Colon (tissue), 2 donors: Measurements from ENCODE around the gene ALG9.

ENCODE experiments used
- FAIRE-seq: peaks from 2 replicates; lab custom pipeline; 2012; peaks lifted over from hg19 to GRCh38; lab: Jason Lieb, UNC
- donor health status: control.
- donor health status: control.

Gene ALG9

DNA sequence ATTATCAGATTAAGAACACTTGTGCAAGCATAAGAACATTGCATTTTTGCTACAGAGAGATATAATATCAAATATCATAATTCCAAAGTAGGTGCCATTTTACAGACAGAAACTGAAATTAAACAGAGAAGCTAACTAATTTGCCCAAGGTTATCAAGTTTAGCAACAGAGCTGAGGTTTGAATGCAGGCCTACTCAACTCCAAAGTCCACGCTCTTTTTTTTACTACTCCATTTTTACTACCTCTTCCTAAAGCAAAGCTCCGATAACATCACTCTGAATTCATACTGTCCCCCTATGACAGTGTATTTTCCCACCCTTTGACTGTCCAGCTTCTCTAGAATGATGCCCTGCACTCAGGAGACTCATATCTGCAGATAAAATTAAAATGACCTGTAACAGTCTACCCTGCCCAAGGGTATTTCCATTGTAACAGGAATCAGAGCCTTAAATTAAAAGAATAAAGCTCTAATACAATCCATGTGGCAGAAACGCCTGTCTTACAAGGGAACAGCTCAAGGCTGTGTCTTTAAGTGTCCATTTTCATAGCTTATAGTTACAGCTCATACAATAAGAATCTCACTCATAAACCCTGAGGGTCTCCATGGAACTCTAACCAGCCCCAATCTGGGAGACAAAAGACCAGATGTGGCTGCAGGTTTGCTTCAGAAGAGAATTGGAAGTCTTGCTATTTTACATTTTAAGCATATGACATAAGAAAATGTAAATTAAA, 36.8 kb downstream of the ALG9 start:
- no peak for FAIRE-seq

DNA sequence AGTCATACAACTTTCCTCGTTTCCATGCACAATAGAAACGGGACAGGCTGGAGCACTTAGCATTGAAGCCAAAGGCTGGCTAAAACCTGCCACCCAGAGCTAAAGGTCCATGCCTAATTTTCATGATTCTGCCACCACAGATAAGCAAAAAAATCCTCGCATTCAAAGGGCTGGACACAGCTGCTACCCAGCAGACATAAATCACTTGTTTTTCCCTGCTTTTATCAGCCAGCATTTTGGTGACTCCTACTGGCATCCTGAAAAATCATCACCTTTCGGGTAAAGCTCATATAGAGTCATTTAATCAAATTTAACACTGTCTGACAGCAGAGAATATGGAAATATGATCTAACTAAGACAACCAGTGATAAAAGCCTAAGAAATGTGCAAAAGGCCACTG, 37.9 kb downstream of the ALG9 start:
- FAIRE-seq: no peak

DNA sequence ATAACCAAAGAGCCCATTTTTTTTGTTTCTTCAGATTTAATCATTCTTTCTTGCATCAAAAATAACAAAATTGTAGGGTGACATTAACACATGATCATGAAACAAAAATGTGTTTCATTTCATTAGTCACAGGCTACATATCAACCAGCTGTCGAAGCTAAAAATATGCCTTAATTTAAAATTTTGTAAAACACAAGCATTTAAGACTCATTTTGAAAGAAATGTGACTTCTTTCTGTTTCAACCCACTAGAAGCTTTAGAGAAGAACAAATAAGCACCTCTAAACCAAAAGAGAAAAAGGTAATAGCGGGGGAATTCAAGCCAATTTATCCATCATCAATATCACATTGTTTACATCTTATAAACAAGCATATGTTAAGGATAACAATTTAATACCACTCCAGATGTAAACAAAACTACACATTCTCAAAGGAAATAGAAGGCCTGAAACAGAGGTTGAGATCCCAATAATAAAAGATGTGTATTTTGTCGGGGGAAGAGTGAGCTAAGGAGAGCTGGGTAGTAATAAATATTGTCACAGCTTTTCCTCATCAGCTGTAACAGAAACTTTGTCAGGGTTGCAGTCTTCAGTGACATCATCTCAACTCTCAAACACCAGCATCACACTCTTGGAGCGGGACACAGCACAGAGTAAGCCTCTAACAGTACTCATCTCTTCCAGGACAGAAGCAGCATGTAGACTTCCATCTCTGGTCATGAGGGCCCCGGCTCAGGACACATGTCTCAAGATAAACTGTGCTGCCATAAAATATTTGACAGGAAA, 42.0 kb downstream of the ALG9 start:
- FAIRE-seq: no peak

DNA sequence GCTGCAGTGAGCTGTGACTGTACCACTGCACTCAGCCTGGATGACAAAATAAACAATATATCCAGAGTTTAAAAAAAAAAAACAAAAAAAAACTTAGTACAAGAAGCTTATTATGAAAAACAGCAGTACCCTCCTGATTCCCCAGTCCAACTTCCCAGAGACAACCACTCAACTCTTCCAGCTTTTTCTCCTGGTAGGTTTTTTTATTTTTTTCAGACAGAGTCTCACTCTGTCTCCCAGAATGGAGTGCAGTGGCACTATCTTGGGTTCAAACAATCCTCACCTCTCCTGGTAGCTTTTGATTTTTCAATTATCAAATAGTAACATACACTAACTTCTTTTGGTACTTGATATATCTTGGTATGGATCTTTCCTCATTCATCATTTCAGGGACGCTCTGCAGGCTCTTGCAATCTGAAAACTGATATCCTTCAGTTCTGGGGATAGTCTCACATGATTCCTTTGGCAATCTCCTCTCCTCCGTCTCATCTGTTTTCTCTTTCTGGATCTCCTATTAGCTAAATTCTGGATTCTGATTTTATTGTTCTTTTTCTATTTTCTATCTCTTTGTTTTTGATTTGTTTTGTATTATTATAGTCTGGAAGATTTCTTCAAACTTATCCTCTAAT, 44.9 kb downstream of the ALG9 start:
- no peak for FAIRE-seq

DNA sequence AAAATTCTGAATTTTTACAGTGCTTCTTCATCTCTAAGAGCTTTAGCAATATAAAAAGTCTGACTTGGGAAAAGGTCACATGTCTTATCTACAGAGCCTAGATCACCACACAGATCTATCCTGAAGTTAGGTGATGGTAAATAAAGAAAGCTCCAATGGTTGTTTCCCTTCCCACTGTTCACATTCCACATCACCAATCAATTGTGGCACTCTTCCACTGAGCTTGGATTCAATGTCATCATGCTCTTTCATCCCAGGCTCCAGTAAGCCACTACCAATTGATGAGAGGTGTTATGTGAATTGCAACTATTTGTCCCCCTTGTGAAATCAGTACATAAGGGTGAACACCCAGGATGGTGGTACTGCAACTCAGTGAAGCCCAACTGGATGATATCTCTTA, 47.8 kb downstream of the ALG9 start:
- FAIRE-seq: no peak

DNA sequence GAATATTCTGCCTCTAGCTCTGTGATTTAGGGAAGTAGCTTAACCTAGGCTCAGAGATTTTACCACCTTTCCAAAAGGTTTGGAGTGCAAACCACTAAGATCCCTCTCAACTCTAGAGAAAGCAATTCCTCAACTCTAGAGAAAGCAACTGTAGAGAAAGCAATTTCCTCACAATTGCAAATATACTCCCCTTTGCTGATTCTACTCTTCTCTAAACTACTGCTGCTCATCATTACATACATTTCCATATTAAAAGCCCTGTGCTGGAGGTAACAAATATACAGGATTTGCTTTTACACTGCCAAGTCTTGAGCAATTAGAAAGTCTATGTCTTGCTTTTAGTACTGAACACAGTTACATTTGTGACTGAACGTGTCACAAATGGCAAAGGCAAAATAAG, 48.2 kb downstream of the ALG9 start:
- FAIRE-seq: no peak

DNA sequence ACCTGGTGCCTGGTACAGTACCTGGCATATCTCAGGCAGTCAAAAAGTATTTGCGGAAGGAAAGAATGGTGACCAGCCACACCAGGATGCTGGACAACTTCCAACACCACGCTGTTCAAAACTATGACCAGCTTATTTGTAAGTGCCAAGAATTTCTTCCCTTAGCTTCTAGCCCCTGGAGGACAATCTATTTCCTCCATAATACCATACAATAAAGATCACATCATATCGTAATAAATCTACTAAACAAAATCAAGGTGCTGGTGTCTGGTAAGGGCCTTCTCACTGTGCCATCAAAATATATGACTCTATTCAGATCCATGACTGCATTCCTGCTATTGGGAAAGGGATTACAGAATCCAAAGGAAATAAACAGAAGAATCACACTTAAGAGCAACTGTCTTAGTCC, 51.5 kb downstream of the ALG9 start:
- no peak for FAIRE-seq

DNA sequence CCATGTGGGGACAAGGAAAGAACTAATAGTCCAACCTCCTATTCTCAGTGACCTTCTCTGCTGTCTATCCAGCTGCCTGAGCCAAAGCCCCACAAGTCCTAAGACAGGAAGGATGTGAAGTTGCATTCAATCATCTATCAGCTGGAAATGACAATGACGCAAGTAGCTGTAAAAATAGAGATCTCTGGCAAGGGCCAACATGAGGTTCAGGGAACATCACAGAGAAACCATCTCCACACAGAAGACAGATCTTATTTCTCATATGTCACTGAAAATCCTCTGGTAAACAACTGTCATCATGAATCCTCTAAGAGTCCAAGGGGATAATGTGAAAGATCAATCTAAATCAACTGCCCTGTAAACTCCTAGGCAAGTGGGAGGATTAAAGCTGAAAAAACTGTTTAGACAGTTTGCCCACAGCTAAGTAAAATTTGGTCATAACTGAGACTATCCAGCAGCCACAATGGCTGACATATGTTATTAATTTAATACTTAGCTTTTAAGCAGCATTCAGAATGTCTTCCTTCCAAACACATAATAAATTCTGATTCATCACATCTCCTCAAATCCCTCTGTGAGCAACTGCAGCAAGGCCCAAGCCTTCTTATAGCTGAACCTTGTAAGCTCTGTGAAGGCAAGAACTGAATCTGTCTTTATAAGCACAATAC, 52.1 kb downstream of the ALG9 start:
- no peak for FAIRE-seq

DNA sequence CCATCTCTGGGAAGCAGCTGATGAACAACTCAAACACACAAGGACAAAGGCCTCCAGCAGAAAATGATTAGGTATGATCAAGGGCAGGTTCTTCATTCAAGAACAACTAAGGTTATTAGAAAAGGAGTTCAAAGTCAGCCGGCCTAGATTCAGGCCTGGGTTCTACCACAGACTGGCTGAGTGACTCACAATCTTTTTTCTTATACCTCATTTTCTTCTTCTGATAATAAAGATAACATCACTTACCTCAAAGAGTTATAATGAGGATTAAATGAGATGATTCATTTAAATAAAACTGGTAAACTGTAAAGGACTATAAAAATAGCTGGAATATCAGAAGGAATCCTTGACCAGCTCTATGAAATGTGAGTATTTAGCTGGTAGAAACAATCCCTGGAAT, 55.9 kb downstream of the ALG9 start:
- no peak for FAIRE-seq

DNA sequence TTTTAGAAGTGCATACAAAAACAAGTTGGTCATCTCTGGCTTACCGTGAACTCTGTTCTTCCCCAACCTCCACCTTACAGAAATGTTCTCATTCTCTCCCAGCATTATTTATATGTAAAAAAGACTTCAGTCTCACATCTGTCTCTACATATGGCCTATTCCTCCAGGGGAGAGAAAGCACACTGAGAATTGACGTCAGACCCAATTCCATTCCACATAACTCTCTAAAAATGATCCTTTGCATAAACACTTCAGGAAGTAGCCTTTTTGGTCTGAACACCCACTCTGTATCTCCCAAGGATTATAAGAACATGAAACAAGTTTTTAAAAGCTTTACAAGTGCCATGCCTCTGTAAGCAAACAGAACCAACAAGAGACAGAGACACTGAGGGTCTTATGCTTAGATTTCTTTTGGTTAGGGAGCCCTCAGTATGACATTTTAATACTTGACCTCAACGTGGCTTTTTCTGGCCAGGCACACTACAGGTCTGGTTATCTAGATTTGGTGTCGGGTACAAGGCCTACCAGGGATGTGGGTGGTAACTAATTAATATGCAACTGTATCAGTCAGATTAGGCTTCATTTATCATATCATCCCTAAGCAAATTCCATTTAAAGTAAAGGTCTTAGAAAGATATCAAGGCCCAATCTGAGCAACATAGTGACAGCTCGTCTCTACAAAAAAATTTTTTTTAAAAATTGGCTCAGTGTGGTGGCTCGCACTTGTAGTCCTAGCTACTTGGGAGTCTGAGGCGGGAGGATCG, 56.6 kb downstream of the ALG9 start:
- FAIRE-seq: no peak

DNA sequence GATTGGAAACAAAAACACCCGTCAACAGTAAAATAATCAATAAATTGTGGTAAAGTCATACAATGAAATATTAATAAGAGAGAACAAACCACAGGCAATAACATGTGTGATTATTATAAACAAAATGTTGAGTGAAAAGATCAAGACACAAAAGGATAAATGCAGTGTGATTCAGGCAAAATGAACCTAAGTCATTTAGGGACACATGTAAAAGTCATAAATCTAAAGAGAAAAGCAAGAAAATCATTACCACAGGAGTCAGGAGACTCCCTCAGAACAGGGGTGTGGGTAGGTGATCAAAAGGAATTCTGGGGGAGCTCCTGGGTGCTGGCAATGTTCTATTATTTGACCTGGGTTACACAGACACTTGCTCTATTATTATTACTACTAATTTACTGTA, 57.3 kb downstream of the ALG9 start:
- no peak for FAIRE-seq

DNA sequence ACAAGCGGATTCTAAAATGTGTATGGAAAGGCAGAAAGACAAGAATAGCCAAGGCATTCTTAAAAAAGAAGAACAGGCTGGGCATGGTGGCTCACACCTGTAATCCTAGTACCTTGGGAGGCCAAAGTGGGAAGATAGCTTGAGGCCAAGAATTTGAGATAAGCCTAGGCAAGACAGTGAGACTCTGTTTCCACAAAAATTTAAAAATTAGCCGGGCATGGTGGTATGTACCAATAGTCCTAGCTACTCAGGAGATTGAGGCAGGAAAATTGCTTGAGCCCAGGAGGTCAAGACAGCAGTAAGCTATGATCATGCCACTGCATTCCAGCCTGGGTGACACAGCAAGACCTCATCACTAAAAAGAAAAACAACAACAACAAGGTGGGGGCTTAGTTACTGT, 59.2 kb downstream of the ALG9 start:
- FAIRE-seq: no peak

DNA sequence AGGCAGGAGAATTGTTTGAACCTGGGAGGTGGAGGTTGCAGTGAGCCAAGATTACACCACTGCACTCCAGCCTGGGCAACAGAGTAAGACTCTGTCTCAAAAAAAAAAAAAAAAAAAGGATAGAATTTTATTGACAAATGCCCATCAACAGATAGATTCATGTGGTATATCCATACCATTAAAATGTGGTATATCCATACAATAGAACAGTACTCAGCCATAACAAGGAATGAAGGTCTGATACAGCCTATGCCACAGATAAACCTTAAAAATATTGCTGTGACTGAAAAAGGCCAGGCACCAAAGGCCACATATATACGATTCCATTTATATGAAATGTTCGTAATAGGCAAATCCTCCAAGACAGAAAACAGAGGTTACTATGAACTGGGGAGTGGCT, 59.9 kb downstream of the ALG9 start:
- no peak for FAIRE-seq

DNA sequence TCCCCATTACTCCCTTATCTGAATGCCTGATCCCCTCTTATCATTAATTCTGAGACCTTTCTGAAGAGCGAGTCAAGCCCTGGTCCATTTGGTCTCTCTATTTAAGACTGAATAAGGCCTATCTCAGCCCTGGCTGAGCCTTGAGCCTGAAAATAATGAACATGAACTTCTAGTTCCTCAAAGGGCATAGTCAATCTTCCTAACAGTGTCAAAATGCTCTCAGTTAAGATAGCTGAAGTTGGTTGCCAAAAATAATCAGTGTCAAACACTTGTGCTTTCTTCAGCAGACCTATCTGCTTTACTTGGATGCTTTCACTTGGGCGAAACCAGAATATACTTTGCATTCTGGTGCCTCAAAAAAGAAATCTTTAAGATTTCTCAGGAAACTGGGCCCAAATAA, 62.5 kb downstream of the ALG9 start:
- FAIRE-seq: no peak

DNA sequence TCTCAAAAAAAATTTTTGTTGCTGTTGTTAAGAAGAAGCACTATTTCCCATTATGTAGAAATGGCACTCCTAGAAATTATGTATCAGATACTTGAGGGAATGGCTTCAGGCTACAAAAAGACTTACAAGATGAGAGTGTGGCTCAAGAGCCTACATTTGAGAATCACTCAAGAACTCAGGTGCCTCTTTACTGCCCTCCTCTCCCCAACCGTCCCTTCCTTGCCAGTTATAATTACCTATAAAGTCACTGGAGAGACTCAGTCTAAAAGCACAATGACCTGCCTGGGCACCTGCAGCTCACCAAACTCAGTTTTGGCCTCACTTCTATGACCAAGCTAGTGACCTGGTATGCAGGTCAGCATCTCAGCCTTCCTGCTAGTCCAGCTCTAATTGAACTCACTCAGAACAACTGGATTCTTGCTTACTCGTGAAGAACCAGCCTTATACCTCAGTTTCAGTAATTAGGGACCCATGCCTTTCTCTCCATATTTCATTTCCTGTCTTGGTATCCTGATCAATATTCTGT, 63.3 kb downstream of the ALG9 start:
- FAIRE-seq: no peak

DNA sequence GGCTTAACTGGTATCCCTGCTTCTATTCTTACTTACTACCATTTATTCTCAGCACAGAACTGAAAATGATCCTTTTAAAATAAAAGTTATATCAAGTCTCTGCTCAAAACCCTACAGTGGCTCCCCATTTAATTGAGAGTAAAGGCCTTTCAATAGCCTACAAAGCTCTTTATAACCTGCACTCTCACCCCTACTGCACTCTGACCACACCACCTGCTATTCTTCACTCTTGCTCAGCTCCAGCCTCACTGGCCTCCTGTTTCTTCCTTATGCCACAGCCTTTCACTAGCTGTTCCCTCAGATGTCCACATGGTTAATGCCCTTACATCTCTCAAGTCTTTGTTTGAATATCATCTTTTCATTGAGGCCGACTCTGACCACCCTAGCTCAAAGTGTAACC, 64.3 kb downstream of the ALG9 start:
- no peak for FAIRE-seq

DNA sequence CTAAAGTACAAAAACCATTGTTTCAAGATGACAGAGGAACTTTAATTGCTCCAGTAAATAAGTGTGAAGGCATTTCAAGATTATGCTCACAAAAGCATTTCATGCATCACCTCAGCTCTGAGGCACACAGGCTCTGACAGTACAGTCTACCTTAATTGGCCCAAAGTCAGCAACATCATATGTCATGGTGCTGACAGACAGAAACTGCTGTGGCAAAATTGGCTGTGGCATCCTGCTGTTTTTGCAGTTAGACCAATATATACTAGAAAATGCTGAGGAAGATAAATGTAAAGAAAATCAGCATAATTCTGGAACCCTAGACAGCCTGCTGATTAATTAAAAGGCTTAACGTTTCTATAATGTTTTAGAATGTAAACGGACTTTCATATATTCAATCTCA, 70.2 kb downstream of the ALG9 start:
- no peak for FAIRE-seq

DNA sequence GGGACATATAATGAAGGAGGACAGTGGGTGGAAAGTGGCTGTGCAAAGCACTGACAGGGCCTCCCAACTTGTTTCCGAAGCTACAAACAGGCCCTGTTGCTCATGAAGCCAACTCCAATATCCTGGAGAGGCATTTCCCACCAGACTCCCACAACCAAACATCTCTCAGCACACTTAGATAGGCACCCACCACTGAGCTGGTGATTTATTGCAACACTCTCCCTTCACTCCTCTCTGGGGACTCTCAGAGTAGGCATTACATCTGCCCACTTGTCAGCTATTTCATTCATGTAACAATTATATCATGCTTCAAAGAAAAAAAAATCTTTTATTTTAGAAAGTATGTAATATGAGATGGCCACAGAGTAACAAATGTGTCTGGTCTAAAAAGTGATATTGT, 73.1 kb downstream of the ALG9 start:
- no peak for FAIRE-seq

DNA sequence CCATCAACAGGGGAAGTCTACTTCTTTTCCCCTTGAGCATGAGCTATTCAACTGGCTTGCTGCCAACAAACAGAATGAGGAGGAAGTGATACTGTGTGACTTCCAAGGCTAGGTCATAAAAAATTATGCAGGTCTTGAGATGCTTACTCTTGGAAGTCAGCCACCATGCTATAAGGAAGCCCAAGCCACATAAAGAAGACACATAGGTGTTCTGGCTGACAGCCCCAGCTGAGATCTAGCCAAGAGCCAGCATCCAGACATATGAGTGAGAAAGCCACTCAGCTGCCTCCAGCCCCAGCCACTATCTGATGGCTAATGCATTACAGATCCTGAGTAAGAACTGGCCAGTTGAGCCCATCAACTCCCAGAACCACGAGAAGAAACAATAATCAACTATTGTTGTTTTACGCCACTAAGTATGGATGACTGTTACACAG, 74.2 kb downstream of the ALG9 start:
- no peak for FAIRE-seq

DNA sequence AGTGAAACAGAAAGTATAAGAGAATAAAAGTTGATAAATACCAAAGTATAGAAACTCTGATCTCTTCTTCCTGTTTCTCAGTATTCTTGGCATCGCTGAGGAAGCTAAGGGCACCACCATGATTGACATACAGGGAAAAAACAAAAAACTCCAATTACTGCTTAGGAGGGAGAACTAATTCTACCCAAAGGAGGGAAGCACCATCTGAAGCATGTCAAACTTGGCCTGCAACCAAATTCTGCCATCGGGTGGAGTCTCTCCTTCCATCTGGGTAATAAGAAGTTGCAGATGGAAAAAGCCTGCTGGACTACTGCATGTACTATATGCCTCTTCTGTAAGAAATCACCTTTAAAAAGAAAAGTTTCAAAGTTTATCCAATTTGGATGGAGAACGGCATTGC, 74.7 kb downstream of the ALG9 start:
- FAIRE-seq: no peak

DNA sequence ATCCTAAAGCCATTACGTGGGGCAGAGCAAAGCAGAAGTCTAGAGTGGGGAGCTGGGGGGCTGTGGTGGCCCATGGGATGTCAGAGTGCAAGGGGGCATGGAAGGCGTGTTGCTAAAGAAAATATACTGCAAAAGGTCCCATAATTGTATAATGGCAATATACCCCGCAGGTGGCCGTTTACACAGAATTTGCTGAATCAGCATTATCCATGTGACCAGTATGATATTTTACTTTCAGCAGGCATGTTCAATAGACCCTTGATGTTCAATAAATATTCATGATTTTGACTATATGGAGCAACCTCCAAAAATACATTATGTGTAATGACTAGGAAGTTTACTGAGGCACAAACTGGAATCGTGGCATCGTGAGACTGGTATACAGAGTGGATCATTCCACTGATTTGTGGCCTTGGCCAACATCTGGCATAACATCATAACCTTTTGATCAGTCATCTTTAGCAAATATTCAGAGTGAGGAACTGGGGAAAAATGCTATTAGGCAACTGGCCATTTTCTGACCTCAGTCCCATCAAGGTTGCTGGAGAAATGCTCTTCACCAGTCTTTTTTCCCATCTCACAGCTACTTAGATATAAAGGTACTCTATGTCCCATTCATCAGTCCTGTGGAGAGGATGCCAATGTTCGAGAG, 75.9 kb downstream of the ALG9 start:
- no peak for FAIRE-seq
